ENCODE data around the gene FGF18.

- TF ChIP-seq CTCF (IDR thresholded peaks at IDR 0.05; ENCODE audit: low read depth, low read length, missing input control) (no peak), RXRA (IDR thresholded peaks at IDR 0.05) (no peak), TAF1 (conservative IDR thresholded peaks at IDR 0.05) (no peak), GABPA (IDR thresholded peaks at IDR 0.05 in 1 of 2, conservative IDR thresholded peaks at IDR 0.05 in 1 of 2) (no peak), FOXA1 (IDR thresholded peaks at IDR 0.05) (no peak), YY1 (IDR thresholded peaks at IDR 0.05) (no peak), SP1 (IDR thresholded peaks at IDR 0.05) (no peak), JUND (IDR thresholded peaks at IDR 0.05) (no peak)
- TF ChIP-seq, protein P1, sequence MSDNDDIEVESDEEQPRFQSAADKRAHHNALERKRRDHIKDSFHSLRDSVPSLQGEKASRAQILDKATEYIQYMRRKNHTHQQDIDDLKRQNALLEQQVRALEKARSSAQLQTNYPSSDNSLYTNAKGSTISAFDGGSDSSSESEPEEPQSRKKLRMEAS (IDR thresholded peaks at IDR 0.05), result no peak
Measured at GRCh38 chr5:171401167-171401947, 18.1 kb upstream of the FGF18 start.
